IPS-15b (cell line): Measurements from ENCODE around the gene FBXO33.

Source experiments
- H3K27me3 ChIP-seq: one replicate; pipeline ENCODE4 v1.6.1; 2013; ENCODE audit warnings: low read length; ENCODE audit not compliant: control insufficient read depth, insufficient read depth
- H3K36me3 ChIP-seq: one replicate; pipeline ENCODE4 v1.6.1; 2013; ENCODE audit warnings: low read length; ENCODE audit not compliant: control insufficient read depth, insufficient read depth
- H3K4me1 ChIP-seq: one replicate; pipeline ENCODE4 v1.6.1; 2013; ENCODE audit warnings: mild to moderate bottlenecking, low read length; ENCODE audit not compliant: control insufficient read depth, insufficient read depth
- H3K4me3 ChIP-seq: one replicate; pipeline ENCODE4 v1.5.1; 2013; ENCODE audit warnings: low read depth, low read length
- H3K9ac ChIP-seq: one replicate; pipeline ENCODE4 v1.6.1; 2013; ENCODE audit warnings: low read depth, mild to moderate bottlenecking, low read length
- H3K9me3 ChIP-seq: one replicate; pipeline ENCODE4 v1.6.1; 2013; ENCODE audit warnings: mild to moderate bottlenecking, low read length; ENCODE audit not compliant: control insufficient read depth, insufficient read depth

FBXO33 gene

DNA sequence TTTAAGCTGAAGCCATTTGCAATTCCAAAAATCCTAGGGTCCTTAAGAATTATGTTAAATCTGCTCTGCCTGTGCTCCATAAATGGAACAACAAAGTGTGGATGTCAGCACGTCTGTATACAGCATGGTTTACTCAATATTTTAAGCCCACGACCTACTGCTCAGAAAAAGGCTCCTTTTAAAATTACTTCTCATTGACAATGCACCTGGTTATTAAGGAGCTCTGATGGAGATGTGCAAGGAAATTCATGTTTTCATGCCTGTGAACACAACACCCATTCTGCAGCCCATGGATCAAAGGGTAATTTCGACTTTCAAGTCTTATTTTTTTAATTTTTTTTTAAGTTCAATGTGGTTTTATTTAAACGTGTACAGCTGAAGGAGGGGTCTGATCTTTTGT, 48.1 kb downstream of the FBXO33 start:
- Histone ChIP-seq H3K9ac (no peak overlapping the region), H3K4me1 (no peaks in the 10 kb centered on the region), H3K9me3 (no peaks in the 10 kb centered on the region), H3K4me3 (no peak overlapping the region), H3K36me3 (no peaks in the 10 kb centered on the region), H3K27me3 (no peaks in the 10 kb centered on the region)

DNA sequence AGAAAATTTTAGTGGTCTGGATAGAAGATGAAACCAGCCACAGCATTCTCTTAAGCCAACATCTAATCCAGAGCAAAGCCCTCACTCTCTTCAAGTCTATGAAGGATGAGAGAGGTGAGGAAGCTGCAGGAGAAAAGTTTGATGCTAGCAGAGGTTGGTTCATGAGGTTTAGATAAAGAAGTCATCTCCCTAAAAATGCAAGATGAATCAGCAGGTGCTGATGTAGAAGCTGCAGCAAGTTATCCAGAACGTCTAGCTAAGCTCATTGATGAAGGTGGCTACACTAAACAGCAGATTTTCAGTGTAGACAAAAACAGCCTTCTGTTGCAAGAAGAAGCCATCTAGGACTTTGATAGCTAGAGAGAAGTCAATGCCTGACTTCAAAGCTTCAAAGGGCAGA, 48.5 kb downstream of the FBXO33 start:
- no peaks in the 10 kb centered on the region for H3K27me3 ChIP-seq
- no peaks in the 10 kb centered on the region for H3K36me3 ChIP-seq
- no peak overlapping the region for H3K9ac ChIP-seq
- no peak overlapping the region for H3K4me3 ChIP-seq
- H3K9me3 ChIP-seq, result no peaks in the 10 kb centered on the region
- H3K4me1 ChIP-seq, result no peaks in the 10 kb centered on the region

DNA sequence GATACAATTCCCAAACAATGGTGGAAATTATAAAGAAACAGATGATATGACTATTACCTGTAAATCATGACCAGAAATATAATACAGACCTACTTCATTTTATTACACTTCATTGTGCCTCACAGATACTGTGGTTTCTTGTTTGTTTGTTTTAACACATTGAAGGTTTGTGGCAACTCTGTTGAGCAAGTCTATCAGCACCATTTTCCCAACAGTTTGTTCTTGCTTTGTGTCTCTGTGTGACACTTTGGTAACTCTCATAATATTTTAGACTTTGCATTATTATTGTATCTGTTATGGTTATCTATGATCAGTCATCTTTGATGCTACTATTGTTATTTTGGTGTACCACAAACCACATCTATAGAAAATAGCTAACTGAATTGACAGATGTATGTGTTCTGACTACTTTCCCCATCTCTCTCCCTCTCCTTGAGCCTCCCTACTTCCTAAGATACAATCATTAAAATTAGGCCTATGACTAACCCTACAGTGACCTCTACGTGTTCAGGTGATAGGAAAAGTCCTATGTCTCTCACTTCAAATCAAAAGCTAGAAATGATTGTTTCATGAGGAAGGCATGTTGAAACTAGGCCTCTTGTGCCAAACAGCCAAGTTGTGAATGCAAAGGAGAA, 49.1 kb downstream of the FBXO33 start:
- Histone ChIP-seq H3K4me3 (no peak overlapping the region), H3K27me3 (no peaks in the 10 kb centered on the region), H3K4me1 (no peaks in the 10 kb centered on the region), H3K9ac (no peak overlapping the region), H3K36me3 (no peaks in the 10 kb centered on the region), H3K9me3 (no peaks in the 10 kb centered on the region)

DNA sequence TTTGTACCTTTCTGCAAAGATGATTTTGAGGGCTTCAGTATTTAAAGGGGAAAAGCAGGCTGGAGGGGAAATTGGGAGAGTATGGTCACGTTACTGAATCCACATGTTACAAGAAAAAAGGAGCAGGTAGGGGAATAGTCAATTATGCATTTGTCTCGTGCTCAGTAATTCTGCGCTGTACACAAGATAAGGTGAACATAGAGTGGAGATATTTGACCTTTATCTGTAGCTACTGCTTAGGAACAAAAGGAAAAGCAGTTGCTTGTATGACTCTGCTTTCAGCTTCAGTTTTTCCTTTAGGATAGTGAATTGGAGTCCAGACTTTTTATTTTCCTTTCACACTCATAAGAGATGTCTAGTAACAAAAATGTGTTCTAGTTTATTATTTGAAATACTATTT, 49.8 kb downstream of the FBXO33 start:
- no peaks in the 10 kb centered on the region for H3K4me1 ChIP-seq
- H3K36me3 ChIP-seq, result no peaks in the 10 kb centered on the region
- no peak overlapping the region for H3K4me3 ChIP-seq
- no peaks in the 10 kb centered on the region for H3K27me3 ChIP-seq
- H3K9ac ChIP-seq, result no peak overlapping the region
- H3K9me3 ChIP-seq, result no peaks in the 10 kb centered on the region

DNA sequence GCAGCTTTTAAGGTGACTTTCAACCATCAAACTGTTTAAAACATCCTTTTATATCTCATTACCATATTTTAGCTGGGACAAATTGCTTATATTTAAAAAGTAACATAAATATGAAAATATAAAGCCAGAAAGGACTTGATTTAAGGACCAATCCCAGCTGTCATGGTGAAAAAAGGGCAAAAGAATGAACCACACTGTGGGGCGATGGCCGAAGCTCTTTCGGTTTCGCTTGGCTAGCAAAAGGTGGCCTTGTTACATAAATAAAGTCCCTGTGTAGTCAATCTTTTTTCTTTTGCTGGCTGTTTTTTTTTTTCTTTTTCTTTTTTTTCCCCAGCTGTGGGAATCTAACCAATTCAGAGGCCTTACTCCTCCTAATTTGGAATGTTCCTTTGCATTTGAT, 50.9 kb downstream of the FBXO33 start:
- Histone ChIP-seq H3K9me3 (no peaks in the 10 kb centered on the region), H3K4me3 (no peak overlapping the region), H3K36me3 (no peaks in the 10 kb centered on the region), H3K27me3 (no peaks in the 10 kb centered on the region), H3K9ac (no peak overlapping the region), H3K4me1 (no peaks in the 10 kb centered on the region)

DNA sequence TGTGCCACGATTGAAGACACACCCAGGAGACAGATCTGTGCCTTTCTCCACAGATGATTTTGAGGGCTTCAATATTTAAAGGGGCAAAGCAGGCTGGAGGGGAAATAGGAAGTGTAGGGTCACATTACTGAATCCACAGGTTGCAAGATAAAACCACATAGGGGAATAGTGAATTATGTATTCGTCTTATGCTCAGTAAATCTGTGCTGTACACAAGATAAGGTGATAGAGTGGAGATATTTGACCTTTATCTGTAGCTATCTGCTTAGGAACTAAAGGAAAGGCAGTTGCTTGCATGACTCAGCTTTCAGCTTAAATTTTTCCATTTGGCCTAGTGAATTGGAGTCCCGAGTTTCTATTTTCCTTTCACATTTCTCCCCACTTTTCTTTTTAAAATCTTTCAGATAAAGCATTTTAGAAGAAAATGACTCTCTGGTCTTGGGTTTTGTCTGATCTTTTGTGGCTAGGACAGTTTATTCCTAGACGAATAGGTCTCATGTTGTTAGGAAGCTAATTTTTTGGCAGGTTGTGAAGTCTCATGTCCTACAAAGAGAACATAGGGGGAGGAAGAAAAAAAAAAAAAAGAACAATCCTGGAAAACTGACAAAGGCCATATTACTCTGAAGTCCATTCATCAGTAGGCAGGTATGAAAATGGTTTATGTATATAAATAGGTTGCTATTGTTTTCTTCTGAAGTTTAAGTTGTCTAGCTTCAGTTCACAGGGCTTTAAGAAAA, 55.4 kb downstream of the FBXO33 start:
- no peak overlapping the region for H3K4me3 ChIP-seq
- no peaks in the 10 kb centered on the region for H3K27me3 ChIP-seq
- no peaks in the 10 kb centered on the region for H3K4me1 ChIP-seq
- no peaks in the 10 kb centered on the region for H3K9me3 ChIP-seq
- H3K36me3 ChIP-seq, result no peaks in the 10 kb centered on the region
- no peak overlapping the region for H3K9ac ChIP-seq

DNA sequence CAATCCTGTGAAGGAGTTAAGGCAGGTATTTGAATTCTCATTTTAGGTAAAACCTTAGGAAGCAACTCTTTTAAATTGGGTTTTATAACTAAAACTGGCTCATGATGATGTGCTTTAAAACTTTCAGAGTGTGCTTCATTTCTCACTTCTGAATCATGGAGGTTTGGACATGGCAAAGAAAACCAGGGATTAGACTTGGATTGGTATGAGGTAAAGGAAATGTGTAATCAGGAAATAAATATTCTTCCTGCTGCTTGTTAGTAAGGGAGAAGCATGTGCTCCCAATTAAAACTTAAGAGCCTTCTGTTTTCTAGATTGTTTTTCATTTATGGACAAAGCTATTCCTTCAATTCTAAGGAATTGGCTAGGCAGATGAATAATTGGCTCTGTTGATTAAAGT, 57.4 kb downstream of the FBXO33 start:
- Histone ChIP-seq H3K27me3 (no peaks in the 10 kb centered on the region), H3K4me1 (no peaks in the 10 kb centered on the region), H3K4me3 (no peak overlapping the region), H3K9ac (no peak overlapping the region), H3K36me3 (no peaks in the 10 kb centered on the region), H3K9me3 (no peaks in the 10 kb centered on the region)

DNA sequence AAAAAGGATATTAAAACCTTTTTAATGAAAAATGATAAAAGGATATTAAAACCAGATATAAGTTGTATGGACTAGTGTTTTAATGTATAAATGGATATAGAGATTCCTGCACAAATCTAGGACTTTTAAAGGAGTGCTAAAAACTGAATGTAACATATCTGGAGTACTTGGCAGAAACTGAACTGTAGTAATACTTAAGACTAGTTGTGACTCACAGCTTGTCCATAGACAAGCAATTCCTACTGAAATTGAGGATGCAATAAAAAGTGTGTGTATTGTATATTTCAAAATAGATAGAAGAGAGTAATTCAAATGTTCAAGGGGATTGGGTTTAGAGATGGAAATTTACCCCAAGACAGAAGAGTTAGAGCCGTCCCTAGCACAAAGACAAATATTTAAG, 59.6 kb downstream of the FBXO33 start:
- Histone ChIP-seq H3K9me3 (no peaks in the 10 kb centered on the region), H3K9ac (no peak overlapping the region), H3K4me1 (peaks cover 2% of the 10 kb centered on the region), H3K36me3 (no peaks in the 10 kb centered on the region), H3K4me3 (no peak overlapping the region), H3K27me3 (no peaks in the 10 kb centered on the region)

DNA sequence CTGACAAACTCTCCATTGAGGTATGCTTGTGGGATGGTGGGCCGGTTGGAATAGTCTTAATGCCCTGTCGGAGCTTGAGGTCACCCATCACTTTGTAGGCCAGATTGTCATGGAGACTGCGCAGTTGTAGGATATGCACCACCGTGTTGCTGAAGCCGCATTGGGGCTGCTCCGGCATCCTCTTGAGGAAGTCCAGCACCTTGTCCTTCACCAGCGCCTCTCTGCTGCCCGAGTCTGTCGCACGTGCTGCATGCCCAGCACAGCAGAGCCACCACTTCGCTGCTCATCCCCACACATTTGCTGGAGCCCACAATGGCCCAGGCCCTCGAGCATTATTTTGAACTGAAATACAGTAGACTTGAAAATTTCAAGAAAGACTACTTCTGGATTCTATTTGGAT, 61.8 kb downstream of the FBXO33 start:
- Histone ChIP-seq H3K4me3 (no peak overlapping the region), H3K4me1 (peaks cover 6% of the 10 kb centered on the region), H3K9ac (no peak overlapping the region), H3K36me3 (no peaks in the 10 kb centered on the region), H3K27me3 (no peaks in the 10 kb centered on the region), H3K9me3 (no peaks in the 10 kb centered on the region)

DNA sequence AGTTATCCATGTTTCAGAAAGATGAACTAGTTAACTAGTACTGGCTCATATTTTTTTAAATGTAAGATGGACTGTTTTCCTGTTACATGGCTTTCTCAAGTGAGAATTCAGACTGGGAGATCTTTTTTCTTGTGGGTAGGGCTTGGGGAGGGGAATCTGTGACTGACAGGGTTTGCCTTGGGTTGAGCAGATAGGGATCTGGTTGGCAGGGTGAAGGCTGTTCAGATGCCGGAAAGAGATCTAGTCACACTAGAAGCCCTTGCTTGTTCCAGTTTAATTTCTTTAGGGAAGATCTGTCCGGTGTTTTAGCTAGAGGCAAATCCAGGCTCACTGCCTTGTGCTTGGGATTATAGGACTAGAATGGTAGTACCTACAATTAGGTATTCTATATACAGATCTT, 63.2 kb downstream of the FBXO33 start:
- no peaks in the 10 kb centered on the region for H3K36me3 ChIP-seq
- no peak overlapping the region for H3K9ac ChIP-seq
- no peaks in the 10 kb centered on the region for H3K27me3 ChIP-seq
- H3K9me3 ChIP-seq, result no peaks in the 10 kb centered on the region
- H3K4me3 ChIP-seq, result no peak overlapping the region
- peaks cover 6% of the 10 kb centered on the region for H3K4me1 ChIP-seq

DNA sequence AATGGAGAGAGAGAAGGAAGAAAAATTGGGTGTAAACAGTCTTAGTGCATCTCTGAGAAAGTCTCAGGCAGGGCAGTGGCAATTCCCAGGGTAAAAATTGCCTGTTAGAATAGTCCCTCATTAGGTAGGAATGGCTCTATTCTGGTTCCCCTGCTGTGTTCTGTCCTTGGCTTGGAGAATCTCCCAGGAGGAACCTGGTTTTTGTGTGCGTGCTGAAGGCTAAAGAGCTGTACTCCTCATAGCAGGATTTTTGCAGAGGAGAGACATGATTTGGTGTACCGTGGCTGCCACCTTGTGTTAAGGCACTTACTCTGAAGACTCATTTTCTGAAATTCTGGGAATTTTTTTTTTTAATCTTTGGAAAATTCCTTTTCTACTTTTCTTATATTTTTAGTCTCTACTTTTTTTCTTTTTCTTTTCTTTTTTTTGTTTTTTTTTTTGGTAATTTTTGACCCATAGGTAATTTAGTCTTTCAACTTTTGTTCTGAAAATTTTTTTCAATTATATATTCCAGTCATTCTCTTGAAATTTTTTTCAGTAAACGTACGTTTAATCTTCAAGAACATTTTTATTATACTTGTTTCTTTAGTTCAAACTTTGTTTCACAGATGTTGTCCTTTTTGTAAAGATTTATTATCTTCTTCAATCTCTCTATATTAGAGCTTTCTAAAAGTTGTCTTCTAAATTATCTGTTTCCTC, 63.8 kb downstream of the FBXO33 start:
- Histone ChIP-seq H3K9me3 (no peaks in the 10 kb centered on the region), H3K4me3 (no peak overlapping the region), H3K4me1 (peaks cover 6% of the 10 kb centered on the region), H3K9ac (no peak overlapping the region), H3K27me3 (no peaks in the 10 kb centered on the region), H3K36me3 (no peaks in the 10 kb centered on the region)

DNA sequence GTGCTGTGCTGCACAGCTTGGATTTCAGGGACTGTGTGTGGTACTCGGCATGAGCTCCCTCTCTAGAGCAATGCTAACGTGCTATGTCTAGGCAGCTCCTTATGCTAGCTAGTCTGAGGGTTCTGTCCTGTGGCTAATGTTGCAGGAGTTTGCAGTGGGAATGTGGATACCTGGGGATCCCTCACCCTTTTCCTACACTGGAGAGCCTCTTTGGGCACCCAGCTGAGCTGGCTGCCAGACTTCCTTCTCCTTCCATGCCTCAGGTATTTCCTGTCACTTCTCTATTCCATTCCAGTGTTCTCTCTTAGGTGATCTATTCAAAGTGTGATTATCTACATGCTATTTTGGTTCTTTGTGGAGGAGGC, 64.9 kb downstream of the FBXO33 start:
- H3K36me3 ChIP-seq, result no peaks in the 10 kb centered on the region
- H3K4me1 ChIP-seq, result peaks cover 6% of the 10 kb centered on the region
- no peaks in the 10 kb centered on the region for H3K9me3 ChIP-seq
- no peaks in the 10 kb centered on the region for H3K27me3 ChIP-seq
- no peak overlapping the region for H3K9ac ChIP-seq
- H3K4me3 ChIP-seq, result no peak overlapping the region
